Cerebellar nuclear complex (tissue), 1 donor: ENCODE measurements around the gene AP4M1.

Source experiments
- DNase-seq, 2 experiments: peaks; one replicate each; lab custom pipeline; 2025; lab: John Stamatoyannopoulos, UW

The AP4M1 gene

GRCh38 chr7:100157334-100158228 lies 56.1 kb downstream of the AP4M1 start:
- DNase-seq = no peak
